Mucosa of descending colon (tissue), 3 donors: ENCODE results near the gene ALPI. TPM values are rescaled to one million over a fixed set of nuclear protein-coding genes. Genes with fewer than 3 reads are reported as not detected.

Source experiments
- ATAC-seq: fragments of 200-7000 bp; cut with Tn5 transposase; one replicate; pipeline ENCODE4 v1.9.1; 2020; ENCODE audit warnings: mild to moderate bottlenecking, moderate library complexity
- DNase-seq, 3 donors: peaks; one replicate each; pipeline ENCODE4 v3.0.0-alpha.2; 2020
- H3K36me3 ChIP-seq: fragments of 200-600 bp; one replicate; pipeline ENCODE4 v1.8.0; 2021; ENCODE audit warnings: low read depth, mild to moderate bottlenecking
- H3K4me1 ChIP-seq: fragments of 200-600 bp; one replicate; pipeline ENCODE4 v1.8.0; 2021; ENCODE audit warnings: low read depth, mild to moderate bottlenecking
- H3K4me3 ChIP-seq: fragments of 200-600 bp; one replicate; pipeline ENCODE4 v1.8.0; 2021; ENCODE audit warnings: mild to moderate bottlenecking
- H3K9me3 ChIP-seq: fragments of 200-600 bp; one replicate; pipeline ENCODE4 v1.8.0; 2021; ENCODE audit warnings: mild to moderate bottlenecking
- CTCF ChIP-seq: fragments of 200-600 bp; IDR thresholded peaks from one replicate; pipeline ENCODE4 v1.8.0; 2022; ENCODE audit warnings: antibody characterized with exemption, mild to moderate bottlenecking
- intact Hi-C, 2 donors: fragments of 100-400 bp; cut with DNase I in 1 of 2; cut with micrococcal nuclease in 1 of 2; formaldehyde crosslinking; loops; one replicate each; pipeline versions ENCODE4 v1.11.0 to v1.11.1; 2022; cut with DNase I, micrococcal nuclease
- total RNA-seq, 3 donors: library from RNA; stranded (reverse); fragmentation: NEBNext Ultra II Directional in 2 of 3; extraction: Animal tissue kit (Norgen Biotek cat#: 25700) in 2 of 3; gene quantifications; one replicate each; pipeline versions ENCODE4 v1.2.1 to v1.2.4, GENCODE V29; 2021 to 2023
- donor health status: DM: no; HTN: no; CAD: no; lungs with moderate emphysema.
- donor health status: DM: no; HTN: no; CAD: no.
- donor health status: DM: no; HTN: yes; CAD: no.

ALPI gene
- total RNA-seq, 3 donors from 2014 or later: 8.5 to 24.6 (median 24.4) TPM

- intact Hi-C loops: no loop called here
- H3K4me1 ChIP-seq: peaks cover 2% of the 10 kb centered on the region
- ATAC-seq (no peak), DNase-seq (no peak)
- no peaks in the 10 kb centered on the region for H3K9me3 ChIP-seq
- H3K36me3 ChIP-seq: no peaks in the 10 kb centered on the region
- no peak overlapping the region for H3K4me3 ChIP-seq
- TF ChIP-seq CTCF: no peak
Measured at GRCh38 chr2:232411901-232412629, 43.9 kb upstream of the ALPI start.

- Histone ChIP-seq H3K9me3 (no peaks in the 10 kb centered on the region), H3K36me3 (no peaks in the 10 kb centered on the region), H3K4me3 (no peak overlapping the region), H3K4me1 (peaks cover 2% of the 10 kb centered on the region)
- ATAC-seq: no peak
- TF ChIP-seq CTCF: no peak
- intact Hi-C loops: no loop called here
- no peak for DNase-seq
Measured at GRCh38 chr2:232412986-232413385, 43.0 kb upstream of the ALPI start.

- no peak for ATAC-seq
Measured at GRCh38 chr2:232415138-232415690, 40.7 kb upstream of the ALPI start.

GRCh38 chr2:232415736-232416520 lies 40.0 kb upstream of the ALPI start:
- H3K4me3 ChIP-seq: no peak overlapping the region
- TF ChIP-seq CTCF: no peak
- no peaks in the 10 kb centered on the region for H3K36me3 ChIP-seq
- peak; percentile 11 for ATAC-seq
- intact Hi-C loops: no loop called here
- peaks cover 18% of the 10 kb centered on the region for H3K4me1 ChIP-seq
- DNase-seq: no peak
- H3K9me3 ChIP-seq: no peaks in the 10 kb centered on the region

More at GRCh38 chr2:232415138-232415690, 40.7 kb upstream of the ALPI start:
- H3K4me1 ChIP-seq: peaks cover 13% of the 10 kb centered on the region
- H3K36me3 ChIP-seq: no peaks in the 10 kb centered on the region
- TF ChIP-seq CTCF: no peak
- no peak overlapping the region for H3K4me3 ChIP-seq
- no peaks in the 10 kb centered on the region for H3K9me3 ChIP-seq
- intact Hi-C loops: no loop called here
- no peak for DNase-seq

- H3K4me3 ChIP-seq: no peak overlapping the region
- TF ChIP-seq CTCF: no peak
- H3K9me3 ChIP-seq: no peaks in the 10 kb centered on the region
- peaks cover 18% of the 10 kb centered on the region for H3K4me1 ChIP-seq
- DNase-seq (no peak), ATAC-seq (no peak)
- H3K36me3 ChIP-seq: no peaks in the 10 kb centered on the region
- intact Hi-C loops: no loop called here
Measured at GRCh38 chr2:232416521-232417470, 39.2 kb upstream of the ALPI start.
